ENCODE measurements around the gene TMPRSS2. TPM values are rescaled to one million over a fixed set of nuclear protein-coding genes. Genes with fewer than 3 reads are reported as not detected.

TMPRSS2 gene
- total RNA-seq, 4 donors from 2014 or later, result 12.2 to 50.5 (median 29.2) TPM

- Histone ChIP-seq H3K4me3 (no peak overlapping the region), H3K27me3 (no peaks in the 10 kb centered on the region), H3K4me1 (no peaks in the 10 kb centered on the region), H3K27ac (no peak overlapping the region), H3K36me3 (peaks cover 11 to 98% (median 49%) of the 10 kb centered on the region in 3 donors), H3K9me3 (no peaks in the 10 kb centered on the region)
- no peak for DNase-seq
- intact Hi-C loops (cut with DNase I), result no loop called here
- TF ChIP-seq CTCF (IDR thresholded peaks at IDR 0.05), result no peak
- TF ChIP-seq POLR2A (IDR thresholded peaks at IDR 0.05), result no peak
- 96 to 100% methylated on average over 3 of the region's 3 CpGs for WGBS, 2 donors
Measured at GRCh38 chr21:41447356-41447755, 60.6 kb downstream of the TMPRSS2 start.

GRCh38 chr21:41446586-41446985 lies 61.4 kb downstream of the TMPRSS2 start:
- 96 to 99% methylated on average over 4 of the region's 4 CpGs for WGBS, 2 donors
- H3K27ac ChIP-seq, result no peak overlapping the region
- DNase-seq, result no peak
- H3K9me3 ChIP-seq, result no peaks in the 10 kb centered on the region
- no peaks in the 10 kb centered on the region for H3K27me3 ChIP-seq
- intact Hi-C loops (cut with DNase I), result no loop called here
- no peak for TF ChIP-seq CTCF (IDR thresholded peaks at IDR 0.05)
- no peaks in the 10 kb centered on the region for H3K4me1 ChIP-seq
- H3K36me3 ChIP-seq, result peaks cover 11 to 98% (median 57%) of the 10 kb centered on the region in 3 donors
- no peak overlapping the region for H3K4me3 ChIP-seq

- Histone ChIP-seq H3K27me3 (no peaks in the 10 kb centered on the region), H3K27ac (no peak overlapping the region), H3K36me3 (peaks cover 11 to 100% (median 66%) of the 10 kb centered on the region in 3 donors), H3K4me3 (no peak overlapping the region), H3K4me1 (no peaks in the 10 kb centered on the region), H3K9me3 (no peaks in the 10 kb centered on the region)
- DNase-seq, result no peak
- 80 to 92% methylated on average over 7 of the region's 7 CpGs for WGBS, 2 donors
- intact Hi-C loops (cut with DNase I), result no loop called here
- TF ChIP-seq POLR2A (IDR thresholded peaks at IDR 0.05), result no peak
- TF ChIP-seq CTCF (IDR thresholded peaks at IDR 0.05), result no peak
Measured at GRCh38 chr21:41445465-41445862, 62.5 kb downstream of the TMPRSS2 start.

GRCh38 chr21:41444703-41445464 lies 63.1 kb downstream of the TMPRSS2 start:
- intact Hi-C loops (cut with DNase I), result no loop called here
- 83 to 86% methylated on average over 8 to 12 of the region's 13 CpGs for WGBS, 2 donors
- H3K9me3 ChIP-seq, result no peaks in the 10 kb centered on the region
- TF ChIP-seq POLR2A (IDR thresholded peaks at IDR 0.05) (no peak), CTCF (IDR thresholded peaks at IDR 0.05) (no peak)
- no peak overlapping the region for H3K27ac ChIP-seq
- H3K27me3 ChIP-seq, result no peaks in the 10 kb centered on the region
- H3K4me3 ChIP-seq, result no peak overlapping the region
- no peaks in the 10 kb centered on the region for H3K4me1 ChIP-seq
- peaks cover 11 to 100% (median 60%) of the 10 kb centered on the region in 3 donors for H3K36me3 ChIP-seq
- no peak for DNase-seq

- Histone ChIP-seq H3K4me3 (no peak overlapping the region), H3K36me3 (peaks cover 11 to 100% (median 58%) of the 10 kb centered on the region in 3 donors), H3K27me3 (no peaks in the 10 kb centered on the region), H3K9me3 (no peaks in the 10 kb centered on the region), H3K27ac (no peak overlapping the region), H3K4me1 (no peaks in the 10 kb centered on the region)
- 92 to 95% methylated on average over 7 of the region's 7 CpGs for WGBS, 2 donors
- intact Hi-C loops (cut with DNase I), result no loop called here
- DNase-seq, result no peak
- no peak for TF ChIP-seq CTCF (IDR thresholded peaks at IDR 0.05)
- no peak for TF ChIP-seq POLR2A (IDR thresholded peaks at IDR 0.05)
Measured at GRCh38 chr21:41443562-41443961, 64.4 kb downstream of the TMPRSS2 start.
